Measurements from ENCODE around the gene MUC22.

- TF ChIP-seq SUZ12 (IDR thresholded peaks at IDR 0.05; ENCODE audit: extremely low read depth, insufficient read depth, insufficient read length) (no peak), ZNF274 (IDR thresholded peaks at IDR 0.05; ENCODE audit: low read depth, low read length) (no peak)
Measured at GRCh38 chr6:30963641-30964040, 46.6 kb upstream of the MUC22 start.
